Inferior parietal cortex (tissue), 1 donor: ENCODE measurements around the gene NRG2.

Source experiments
- DNase-seq: peaks from one replicate; pipeline ENCODE4 v3.0.0-alpha.2; 2016; ENCODE audit errors: extremely low spot score

The NRG2 gene

GRCh38 chr5:139904566-139904815 is 138.6 kb downstream of the NRG2 start:
- DNase-seq: no peak

- peak; percentile 24 for DNase-seq
Measured at GRCh38 chr5:139903795-139904565, 139.1 kb downstream of the NRG2 start.

- DNase-seq: peak; percentile 7
Measured at GRCh38 chr5:139903450-139903794, 139.7 kb downstream of the NRG2 start.

GRCh38 chr5:139901986-139902385 is 141.1 kb downstream of the NRG2 start:
- no peak for DNase-seq

- DNase-seq: no peak
Measured at GRCh38 chr5:139901251-139901575, 141.9 kb downstream of the NRG2 start.

GRCh38 chr5:139900546-139901250 is 142.4 kb downstream of the NRG2 start:
- no peak for DNase-seq

- no peak for DNase-seq
Measured at GRCh38 chr5:139898981-139899380, 144.1 kb downstream of the NRG2 start.

- no peak for DNase-seq
Measured at GRCh38 chr5:139897982-139898381, 145.1 kb downstream of the NRG2 start.

GRCh38 chr5:139897342-139897741 is 145.8 kb downstream of the NRG2 start:
- no peak for DNase-seq

- no peak for DNase-seq
Measured at GRCh38 chr5:139896718-139897117, 146.4 kb downstream of the NRG2 start.

- DNase-seq: no peak
Measured at GRCh38 chr5:139895647-139896046, 147.5 kb downstream of the NRG2 start.

- DNase-seq: no peak
Measured at GRCh38 chr5:139895046-139895445, 148.1 kb downstream of the NRG2 start.

- DNase-seq: no peak
Measured at GRCh38 chr5:139893873-139894272, 149.2 kb downstream of the NRG2 start.

GRCh38 chr5:139889410-139889809 is 153.7 kb downstream of the NRG2 start:
- DNase-seq: no peak

- no peak for DNase-seq
Measured at GRCh38 chr5:139888370-139888769, 154.7 kb downstream of the NRG2 start.

GRCh38 chr5:139886213-139886612 is 156.9 kb downstream of the NRG2 start:
- DNase-seq: no peak

GRCh38 chr5:139885857-139886208 is 157.3 kb downstream of the NRG2 start:
- no peak for DNase-seq

- no peak for DNase-seq
Measured at GRCh38 chr5:139885172-139885856, 157.8 kb downstream of the NRG2 start.

- DNase-seq: no peak
Measured at GRCh38 chr5:139884734-139885133, 158.4 kb downstream of the NRG2 start.

GRCh38 chr5:139884144-139884543 is 159.0 kb downstream of the NRG2 start:
- DNase-seq: no peak

- DNase-seq: no peak
Measured at GRCh38 chr5:139882961-139883539, 160.0 kb downstream of the NRG2 start.

GRCh38 chr5:139882316-139882715 is 160.8 kb downstream of the NRG2 start:
- no peak for DNase-seq

- DNase-seq: no peak
Measured at GRCh38 chr5:139881143-139881733, 161.9 kb downstream of the NRG2 start.
